ENCODE data around the gene GASK1B. TPM values are rescaled to one million over a fixed set of nuclear protein-coding genes. Genes with fewer than 3 reads are reported as not detected.
A peak's percentile ranks its signal among the peaks of the same experiment; 100 is the strongest.

Gene GASK1B
- total RNA-seq (ENCODE audit: insufficient read depth, low replicate concordance): 150 TPM

GRCh38 chr4:158172261-158173258 is at the start of gene GASK1B:
GASK1B (minus strand) TSS chr4:158173025; CDS start chr4:158171375, 1,650 bp downstream.
- DNase-seq (ENCODE audit: low spot score): peak; percentile 88

GRCh38 chr4:158219623-158220022 is 46.8 kb upstream of the GASK1B start:
- no peak for DNase-seq (ENCODE audit: low spot score)

DNA sequence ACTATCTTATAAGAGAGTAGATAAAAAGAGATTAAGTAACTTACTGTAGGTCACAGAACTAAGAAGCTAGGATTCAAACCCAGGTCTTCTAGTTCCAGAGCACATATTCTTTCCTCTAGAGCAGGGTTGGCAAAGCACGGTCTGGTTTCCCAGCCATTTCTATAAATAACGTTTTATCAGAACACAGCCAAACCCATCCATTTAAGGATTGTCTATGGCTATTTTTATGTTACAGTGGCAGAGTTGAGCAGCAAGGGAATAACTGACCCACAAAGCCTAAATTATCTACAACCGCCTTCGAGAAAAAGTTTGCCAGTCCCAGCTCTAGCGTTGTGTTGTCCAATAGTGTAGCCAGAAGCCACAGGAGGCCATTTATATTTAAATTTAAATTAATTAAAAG is 44.9 kb upstream of the GASK1B start:
- peak; percentile 6 for DNase-seq (ENCODE audit: low spot score)

GRCh38 chr4:158214856-158215255 is 42.0 kb upstream of the GASK1B start:
- no peak for DNase-seq (ENCODE audit: low spot score)

GRCh38 chr4:158213466-158213865 is 40.6 kb upstream of the GASK1B start:
- no peak for DNase-seq (ENCODE audit: low spot score)

GRCh38 chr4:158211222-158211621 is 38.4 kb upstream of the GASK1B start:
- no peak for DNase-seq (ENCODE audit: low spot score)

DNA sequence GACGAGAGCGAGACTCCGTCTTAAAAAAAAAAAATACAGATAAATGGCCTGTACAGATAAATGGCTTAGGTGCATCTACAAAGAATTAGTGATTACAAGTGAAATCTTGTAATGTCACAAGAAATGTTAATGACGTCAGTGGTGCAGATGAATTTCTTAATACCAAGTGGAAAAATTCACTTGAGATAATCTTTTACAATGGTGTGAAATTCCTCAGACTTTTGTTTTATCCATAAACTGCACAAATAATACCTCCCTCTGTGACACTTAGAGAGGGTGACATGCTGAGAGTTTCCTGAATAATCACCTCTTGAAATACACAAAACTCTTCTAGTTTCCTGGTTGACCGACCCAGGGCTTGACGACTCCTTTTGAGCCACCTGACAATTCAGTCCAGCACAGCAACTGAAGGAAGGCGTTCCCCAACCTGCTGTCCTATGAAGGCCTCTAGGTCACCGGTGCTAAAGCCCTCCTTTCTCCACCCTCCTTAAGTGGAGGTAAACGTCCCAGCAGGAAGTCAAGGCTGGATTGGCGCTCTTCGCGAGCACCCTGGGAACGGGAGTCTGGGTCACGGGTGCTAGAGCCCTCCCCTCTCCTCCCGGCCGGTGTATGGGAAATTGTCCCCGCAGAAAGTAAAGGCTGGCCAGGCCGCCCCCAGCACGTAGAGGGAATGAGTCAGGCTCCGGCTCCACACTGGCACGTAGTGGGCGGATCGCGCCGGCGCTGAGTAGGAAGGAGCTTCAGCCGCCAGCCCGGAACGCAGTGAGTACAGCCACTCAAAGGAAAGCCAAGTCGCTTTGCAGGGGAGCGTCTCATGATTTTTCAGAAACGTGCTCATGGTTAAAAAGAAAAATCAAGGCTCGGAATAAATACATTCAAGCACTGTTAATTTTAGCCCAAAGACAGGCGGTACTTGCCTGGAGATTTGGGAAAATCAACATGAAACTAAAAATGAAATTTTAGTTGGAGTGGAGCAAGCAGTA is 37.3 kb upstream of the GASK1B start, which contains the start of gene TMEM144:
TMEM144 (plus strand) TSS at position 662 of the 983 bp plus-strand sequence. CDS start 2,182 bp downstream, outside the sequence.
- peak; percentile 94 for DNase-seq (ENCODE audit: low spot score)

DNA sequence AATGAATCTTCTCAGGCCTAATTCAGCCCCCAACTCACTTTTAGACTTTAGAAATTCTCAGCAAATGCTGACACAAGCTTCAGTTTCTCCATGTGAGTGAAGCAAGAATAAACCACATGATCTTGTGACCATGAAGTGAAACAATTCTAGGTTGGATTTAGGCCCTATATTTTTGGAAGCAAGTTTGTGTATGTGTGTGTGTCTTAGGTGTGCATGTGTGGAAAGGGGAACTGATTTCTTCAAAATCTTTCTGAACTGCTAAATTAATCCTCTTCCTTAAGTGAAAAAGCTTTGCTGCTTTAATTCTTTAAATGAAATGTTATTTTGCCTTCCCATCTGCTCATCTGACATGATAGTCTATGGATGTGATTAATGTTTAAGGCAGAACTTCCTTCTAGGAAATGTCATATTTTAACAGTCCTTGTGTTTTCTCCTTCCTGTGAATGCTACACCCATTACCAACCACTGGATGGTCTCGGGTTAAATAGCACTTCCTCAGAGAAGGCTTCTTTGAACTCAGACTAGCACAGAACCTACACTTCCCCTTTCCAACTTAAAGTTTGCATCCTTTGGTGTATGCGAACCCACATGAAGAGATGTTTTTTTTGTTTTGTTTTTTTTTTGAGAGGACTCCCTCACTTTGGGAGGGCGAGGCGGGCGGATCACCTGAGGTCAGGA is 36.3 kb upstream of the GASK1B start:
- DNase-seq (ENCODE audit: low spot score): peak; percentile 34

- no peak for DNase-seq (ENCODE audit: low spot score)
Observed at GRCh38 chr4:158203929-158204328, 31.1 kb upstream of the GASK1B start.

- no peak for DNase-seq (ENCODE audit: low spot score)
Observed at GRCh38 chr4:158203436-158203835, 30.6 kb upstream of the GASK1B start.

DNA sequence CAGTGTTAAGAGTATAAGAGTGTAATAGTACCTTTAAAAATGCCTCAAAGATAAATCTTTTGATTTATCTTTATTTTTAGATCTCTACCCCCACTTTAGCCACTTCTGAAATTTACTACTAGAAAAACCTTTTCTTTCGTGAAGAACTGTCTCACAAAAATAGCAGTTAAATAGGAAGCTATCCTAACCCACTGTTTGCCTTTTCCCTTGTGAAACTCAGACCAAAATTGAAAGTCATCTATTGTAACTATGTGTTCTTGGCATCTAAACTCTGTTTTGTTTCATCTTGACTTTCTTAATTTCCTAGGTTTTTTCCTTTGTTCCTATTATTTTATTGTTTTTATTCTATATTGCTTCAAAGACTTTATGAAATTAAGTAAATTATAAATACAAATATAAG is 29.7 kb upstream of the GASK1B start:
- no peak for DNase-seq (ENCODE audit: low spot score)

DNA sequence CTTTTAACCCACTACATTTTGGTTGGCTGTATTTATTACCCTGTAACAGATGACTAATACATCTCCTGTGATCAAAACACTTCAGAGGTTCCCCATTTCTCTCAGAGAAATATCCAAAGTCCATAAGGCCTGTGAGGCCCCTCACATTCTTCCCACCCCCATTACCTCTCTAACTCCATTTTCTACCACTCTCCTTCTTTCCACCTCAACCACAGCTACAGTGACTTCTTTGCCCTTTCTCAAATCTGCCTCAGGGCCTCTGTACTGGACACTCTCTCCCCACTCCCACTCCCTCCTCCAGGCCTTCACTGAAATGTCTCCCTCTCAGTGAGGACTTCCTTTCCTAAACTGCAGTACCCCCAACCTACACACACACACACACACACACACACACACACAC is 29.1 kb upstream of the GASK1B start:
- no peak for DNase-seq (ENCODE audit: low spot score)

DNA sequence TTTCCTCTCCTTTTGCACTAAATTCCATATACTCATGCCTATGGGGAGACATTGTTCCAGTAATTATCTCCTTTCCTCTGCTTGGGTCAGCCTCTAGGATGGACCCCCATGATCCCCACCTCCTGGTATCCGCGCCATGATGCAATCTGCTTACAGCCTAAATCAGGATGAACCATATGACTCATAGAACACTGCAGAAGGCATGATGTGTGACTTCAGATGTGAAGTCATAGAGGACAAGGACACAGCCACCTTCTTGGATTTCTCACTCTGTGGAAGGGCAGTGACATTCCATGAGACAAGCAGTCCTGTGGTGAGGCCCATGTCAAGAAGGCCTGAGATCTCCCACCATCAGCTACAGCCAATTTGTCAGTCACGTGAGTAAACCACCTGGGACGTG is 28.5 kb upstream of the GASK1B start:
- no peak for DNase-seq (ENCODE audit: low spot score)

DNA sequence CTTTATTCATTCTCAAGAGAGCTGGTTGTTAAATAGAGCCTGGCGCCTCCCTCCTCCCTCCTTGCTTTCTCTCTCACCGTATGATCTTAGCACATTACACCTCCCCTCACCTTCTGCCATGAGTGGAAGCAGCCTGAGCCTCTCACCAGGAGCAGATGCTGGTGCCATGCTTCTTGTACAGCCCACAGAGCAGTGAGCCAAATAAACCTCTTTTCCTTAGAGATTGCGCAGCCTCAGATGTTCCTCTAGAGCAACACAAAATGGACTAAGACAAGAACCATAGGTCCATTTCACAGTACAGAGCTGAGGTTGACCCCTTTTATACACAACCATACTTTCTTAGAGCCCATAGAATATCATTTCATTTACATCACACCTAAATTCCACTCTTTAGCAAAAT is 27.4 kb upstream of the GASK1B start:
- no peak for DNase-seq (ENCODE audit: low spot score)

- DNase-seq (ENCODE audit: low spot score): no peak
Observed at GRCh38 chr4:158197194-158197776, 24.5 kb upstream of the GASK1B start.

GRCh38 chr4:158195297-158195696 is 22.5 kb upstream of the GASK1B start:
- no peak for DNase-seq (ENCODE audit: low spot score)

DNA sequence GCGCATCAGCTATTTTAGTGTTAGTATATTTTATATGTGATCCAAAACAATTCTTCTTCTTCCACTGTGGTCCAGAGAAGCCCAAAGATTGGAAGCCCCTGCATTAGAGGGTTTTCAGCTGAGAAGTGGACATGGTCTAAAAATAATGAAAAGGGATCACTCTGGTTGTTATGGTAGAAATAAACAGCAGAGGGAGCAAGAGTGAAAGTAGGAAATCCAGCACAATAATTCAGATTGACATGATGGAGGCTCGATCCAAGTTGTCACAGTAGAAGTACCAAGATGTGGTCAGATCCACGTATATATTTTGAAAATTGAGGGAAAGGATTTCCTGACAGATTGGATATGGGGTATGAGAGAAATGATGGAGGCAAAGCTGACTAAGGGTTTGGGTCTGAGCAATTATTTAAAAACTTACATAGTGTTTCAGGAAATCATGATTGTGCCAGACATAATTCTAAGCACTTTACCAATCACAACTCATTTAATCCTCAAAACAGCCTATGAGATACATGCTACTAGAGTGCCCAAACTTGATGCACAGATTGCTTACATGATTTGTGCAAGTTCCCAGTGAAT is 20.4 kb upstream of the GASK1B start:
- no peak for DNase-seq (ENCODE audit: low spot score)

- no peak for DNase-seq (ENCODE audit: low spot score)
Observed at GRCh38 chr4:158192439-158193158, 19.8 kb upstream of the GASK1B start.

DNA sequence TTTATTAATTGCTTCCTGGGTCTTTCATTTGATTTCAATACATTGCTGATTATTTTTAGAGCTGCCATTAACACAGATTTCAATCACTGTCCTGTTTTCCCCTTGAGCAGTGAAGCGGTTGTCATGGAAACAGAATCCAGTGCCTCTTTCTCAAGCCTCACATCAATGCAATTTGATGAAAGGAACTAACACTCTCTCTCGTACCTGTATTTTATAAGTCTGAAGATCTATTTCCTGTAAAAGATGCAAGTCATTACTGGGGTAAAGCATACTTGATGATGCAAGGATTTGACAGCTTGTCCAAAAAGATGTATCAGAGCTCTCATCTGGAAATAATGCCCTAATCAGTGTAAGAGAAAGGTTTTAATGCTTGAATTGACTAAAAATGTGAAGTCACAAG is 17.9 kb upstream of the GASK1B start:
- DNase-seq (ENCODE audit: low spot score): no peak

- DNase-seq (ENCODE audit: low spot score): no peak
Observed at GRCh38 chr4:158189422-158189821, 16.6 kb upstream of the GASK1B start.
